Heart left ventricle (tissue), 16 donors: ENCODE measurements around the gene SCYL1. TPM values are rescaled to one million over a fixed set of nuclear protein-coding genes. Genes with fewer than 3 reads are reported as not detected.

Source experiments
- ATAC-seq, 4 donors: fragments of 200-7000 bp; cut with Tn5 transposase; one replicate each; pipeline ENCODE4 v1.9.1; 2020 to 2022; ENCODE audit warnings: moderate library complexity in 4 of 4, mild to moderate bottlenecking in 3 of 4, moderate number of reproducible peaks in 1 of 4
- DNase-seq, 5 donors: peaks; one replicate each; pipeline ENCODE4 v3.0.0-alpha.2; 2020
- H3K27ac ChIP-seq, 12 donors: fragments of 200-600 bp; sonication (generic) in 4 of 12; one replicate each; pipeline versions ENCODE4 v1.5.0 to v1.8.0; 2016 to 2022; ENCODE audit warnings: mild to moderate bottlenecking in 2 of 12
- H3K27me3 ChIP-seq, 9 donors: fragments of 200-600 bp; sonication (generic) in 2 of 9; one replicate each; pipeline versions ENCODE4 v1.5.1 to v1.8.0; 2016 to 2022; ENCODE audit warnings: mild to moderate bottlenecking in 3 of 9
- H3K36me3 ChIP-seq, 9 donors: fragments of 200-600 bp; sonication (generic) in 2 of 9; one replicate each; pipeline versions ENCODE4 v1.5.0 to v1.8.0; 2018 to 2022; ENCODE audit warnings: mild to moderate bottlenecking in 2 of 9
- H3K4me1 ChIP-seq, 12 donors: fragments of 200-600 bp; sonication (generic) in 4 of 12; one replicate each; pipeline versions ENCODE4 v1.5.0 to v1.8.0; 2016 to 2022; ENCODE audit warnings: mild to moderate bottlenecking in 3 of 12
- H3K4me3 ChIP-seq, 12 donors: fragments of 200-600 bp; sonication (generic) in 4 of 12; one replicate each; pipeline versions ENCODE4 v1.5.0 to v1.8.0; 2017 to 2022; ENCODE audit warnings: mild to moderate bottlenecking in 9 of 12, moderate library complexity in 4 of 12
- H3K9me3 ChIP-seq, 12 donors: fragments of 200-600 bp; sonication (generic) in 4 of 12; one replicate each; pipeline versions ENCODE4 v1.5.0 to v1.8.0; 2016 to 2022; ENCODE audit warnings: mild to moderate bottlenecking in 1 of 12
- CTCF ChIP-seq, 12 donors: fragments of 200-600 bp; sonication (generic) in 4 of 12; IDR thresholded peaks; one replicate each; pipeline versions ENCODE4 v1.5.0 to v1.8.0; 2018 to 2022; ENCODE audit warnings: antibody characterized with exemption in 12 of 12, mild to moderate bottlenecking in 5 of 12
- POLR2A ChIP-seq, 2 donors: fragments of 450-650 bp; IDR thresholded peaks; one replicate each; pipeline ENCODE4 v1.6.1; 2017; ENCODE audit warnings: antibody characterized with exemption in 2 of 2, mild to moderate bottlenecking in 2 of 2, moderate library complexity in 2 of 2
- WGBS, 4 donors: extraction: QIAGEN DNeasy Blood & Tissue Kit in 2 of 4; methylation state at CpG; one replicate each; pipeline versions ENCODE4 v1.1.5 to v1.1.7; 2013 to 2018; 5-methylcytosine and 5-hydroxymethylcytosine counted together
- intact Hi-C, 10 donors: fragments of 100-400 bp; cut with DNase I; formaldehyde crosslinking; loops; one replicate each; pipeline versions ENCODE4 v1.11.1 to v1.14.2; 2022
- polyA plus RNA-seq, 2 donors: library from polyadenylated mRNA; stranded (reverse); fragments of 200-250 nt; gene quantifications; one replicate each; pipeline ENCODE4 v1.2.3, GENCODE V29; 2013
- total RNA-seq, 9 donors: library from RNA; depleted of rRNA in 2 of 9; stranded (reverse); fragments of >200 nt in 2 of 9; fragmentation: NEBNext Ultra II Directional in 3 of 9; extraction: Animal tissue kit (Norgen Biotek cat#: 25700) in 3 of 9; gene quantifications; one replicate each; pipeline versions ENCODE4 v1.1.0 to v1.2.4, GENCODE V29; 2016 to 2023
- donor health status: ischemic (EF 13 %, LVEDD 7.1; RV severe dilation, severe dysfunction).
- donor health status: healthy with polysubstance abuse.
- donor health status: DM: no; HTN: yes; CAD: no.
- donor health status: DM: no; HTN: no; CAD: no.
- donor health status: ischemic (EF 25% LVEDD 6.9; RV normal size, moderate dysfunction).
- donor health status: ischemic (EF 25% LVEDD 5.7; RV mildly dilated, moderate dysfunction).
- donor health status: healthy.
- donor health status: DM: yes; HTN: yes; CAD: no.
- donor health status: ischemic (EF 35%, LVEDD 5.7; RV mildly dilated, moderate dysfunction).
- donor health status: nonischemic (EF 11% LVEDD 7.7; RV severe dilation, severe dysfunction).
- donor health status: DM: yes; HTN: yes; CAD: no.
- donor health status: PGD.
- donor health status: ischemic (EF 29% LVEDD 5.4; RV normal size, mild dysfunction).
- donor health status: nonischemic (EF 23%, LVEDD 6.1; RV moderate dilation, normal function).

Gene SCYL1
- total and polyA plus RNA-seq, 11 donors: 51.6 to 135 (median 64.2) TPM

- Histone ChIP-seq H3K27me3 (no peaks in the 10 kb centered on the region), H3K4me1 (peaks cover 0 to 58% (median 35%) of the 10 kb centered on the region in 12 donors), H3K4me3 (no peak overlapping the region), H3K9me3 (no peaks in the 10 kb centered on the region), H3K36me3 (peaks cover 0 to 60% (median 47%) of the 10 kb centered on the region in 9 donors), H3K27ac (no peak overlapping the region)
- TF ChIP-seq POLR2A (IDR thresholded peaks at IDR 0.05) (no peak), CTCF (IDR thresholded peaks at IDR 0.05) (peak in 1 of 12 donors; percentile 1)
- intact Hi-C loops: no loop called here
- ATAC-seq (no peak), DNase-seq (no peak)
- WGBS, 4 donors: 80 to 86% (median 84%) methylated on average over 9 of the region's 9 CpGs
Measured at GRCh38 chr11:65552388-65552951, 27.6 kb downstream of the SCYL1 start.

- no peak overlapping the region for H3K4me3 ChIP-seq
- 66 to 79% (median 71%) methylated on average over 4 to 37 of the region's 37 CpGs for WGBS, 4 donors
- H3K36me3 ChIP-seq: peaks cover 0 to 52% (median 40%) of the 10 kb centered on the region in 9 donors
- TF ChIP-seq POLR2A (IDR thresholded peaks at IDR 0.05) (no peak), CTCF (IDR thresholded peaks at IDR 0.05) (no peak)
- intact Hi-C loops: loop anchor here in 1 of 10 donors (2.0 kb wide), 1 partner anchor 13 kb away; no protein-coding TSS in a partner anchor
- H3K27me3 ChIP-seq: no peaks in the 10 kb centered on the region
- no peaks in the 10 kb centered on the region for H3K9me3 ChIP-seq
- no peak overlapping the region for H3K27ac ChIP-seq
- DNase-seq: no peak
- H3K4me1 ChIP-seq: peaks cover 0 to 56% (median 36%) of the 10 kb centered on the region in 12 donors
- ATAC-seq: no peak
Measured at GRCh38 chr11:65553301-65554001, 28.6 kb downstream of the SCYL1 start.

- peaks cover 0 to 44% (median 32%) of the 10 kb centered on the region in 9 donors for H3K36me3 ChIP-seq
- H3K4me1 ChIP-seq: peaks cover 6 to 64% (median 44%) of the 10 kb centered on the region in 12 donors
- no peak for TF ChIP-seq POLR2A (IDR thresholded peaks at IDR 0.05)
- TF ChIP-seq CTCF (IDR thresholded peaks at IDR 0.05): no peak
- DNase-seq: no peak
- intact Hi-C loops: loop anchor here in 1 of 10 donors (2.0 kb wide), 1 partner anchor 13 kb away; no protein-coding TSS in a partner anchor
- no peaks in the 10 kb centered on the region for H3K9me3 ChIP-seq
- H3K27ac ChIP-seq: peak overlapping the region in 3 of 12 donors; percentile 86 to 97 (median 92)
- no peak overlapping the region for H3K4me3 ChIP-seq
- 85 to 92% (median 87%) methylated on average over 27 of the region's 27 CpGs for WGBS, 4 donors
- H3K27me3 ChIP-seq: no peaks in the 10 kb centered on the region
- no peak for ATAC-seq
Measured at GRCh38 chr11:65554057-65554818, 29.4 kb downstream of the SCYL1 start.
